Stimulated activated effector memory CD8-positive, alpha-beta T cell treated with anti-CD3 and anti-CD28 coated beads, Interleukin-12 subunit alpha, Interleukin-12 subunit beta, amount 100 ng/mL, for 72 hours (primary cell): ENCODE results near the gene ABHD16A.
"Not testable (repeated sequence)": the region's sequence is repeated elsewhere in the genome, so short reads cannot be mapped to it uniquely, and the experiment has no call there.

ENCODE experiments used
- ATAC-seq: fragments of 150-1000 bp; cut with Tn5 transposase; 2 replicates; pipeline ENCODE4 v1.10.0; 2021
- DNase-seq, 2 donors: peaks; one replicate each; pipeline ENCODE4 v3.0.0; 2021 to 2022; ENCODE audit warnings: low spot score in 2 of 2
- H3K27ac Mint-ChIP-seq: one replicate; pipeline ENCODE4 v1.8.0; 2022; ENCODE audit warnings: mild to moderate bottlenecking, mixed read lengths
- H3K36me3 Mint-ChIP-seq: one replicate; pipeline ENCODE4 v1.8.0; 2022; ENCODE audit warnings: mild to moderate bottlenecking, mixed read lengths
- H3K4me1 Mint-ChIP-seq: one replicate; pipeline ENCODE4 v1.8.0; 2022; ENCODE audit warnings: mixed read lengths
- H3K4me3 Mint-ChIP-seq: one replicate; pipeline ENCODE4 v1.8.0; 2022; ENCODE audit warnings: mild to moderate bottlenecking, mixed read lengths
- H3K9me3 Mint-ChIP-seq: one replicate; pipeline ENCODE4 v1.8.0; 2022; ENCODE audit warnings: mixed read lengths

ABHD16A gene

DNA sequence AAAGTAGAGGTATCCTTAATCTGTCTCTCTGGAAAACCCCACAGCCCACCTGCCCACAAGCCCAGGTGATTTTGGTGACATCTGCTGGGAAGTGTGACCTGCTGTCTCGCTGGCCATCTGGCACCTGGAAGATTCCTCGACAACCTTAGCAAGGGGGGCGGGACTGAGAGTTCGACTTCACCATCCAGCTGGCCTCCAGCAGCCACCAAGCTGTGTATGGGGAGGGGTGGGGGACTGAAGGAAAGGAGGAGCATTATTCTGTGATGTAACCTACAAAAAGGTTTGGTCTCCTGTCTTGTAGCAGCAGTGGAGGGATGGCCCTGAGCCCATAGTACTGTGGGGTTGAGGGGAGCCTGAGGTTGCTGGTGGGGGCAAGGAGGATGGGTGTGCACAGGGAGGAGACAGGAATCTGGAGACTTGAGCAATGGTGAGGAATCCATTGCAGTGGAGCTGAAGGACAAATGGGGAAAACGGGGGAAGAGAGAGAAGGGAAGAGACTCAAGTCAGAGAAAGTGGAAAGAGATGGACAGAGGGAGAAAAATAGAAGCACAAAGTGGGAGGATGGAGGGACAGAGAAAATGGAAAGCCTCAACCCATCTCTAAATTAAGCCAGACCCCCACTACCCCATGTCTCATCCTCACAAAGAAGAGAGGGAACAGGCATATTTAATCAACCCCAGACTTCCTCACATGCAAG lies 7.5 kb upstream of the ABHD16A start:
- Mint-ChIP-seq H3K4me3 (peak overlapping the region; percentile 26), H3K27ac (peak overlapping the region; percentile 63), H3K4me1 (peaks cover 18% of the 10 kb centered on the region), H3K36me3 (no peaks in the 10 kb centered on the region), H3K9me3 (no peaks in the 10 kb centered on the region)
- no peak for DNase-seq
- no peak for ATAC-seq

GRCh38 chr6:31709157-31709556 lies 6.0 kb upstream of the ABHD16A start:
- not testable (repeated sequence) for ATAC-seq, DNase-seq, H3K27ac Mint-ChIP-seq, H3K4me3 Mint-ChIP-seq, H3K9me3 Mint-ChIP-seq, H3K36me3 Mint-ChIP-seq
- peaks cover 18% of the 10 kb centered on the region for H3K4me1 Mint-ChIP-seq

DNA sequence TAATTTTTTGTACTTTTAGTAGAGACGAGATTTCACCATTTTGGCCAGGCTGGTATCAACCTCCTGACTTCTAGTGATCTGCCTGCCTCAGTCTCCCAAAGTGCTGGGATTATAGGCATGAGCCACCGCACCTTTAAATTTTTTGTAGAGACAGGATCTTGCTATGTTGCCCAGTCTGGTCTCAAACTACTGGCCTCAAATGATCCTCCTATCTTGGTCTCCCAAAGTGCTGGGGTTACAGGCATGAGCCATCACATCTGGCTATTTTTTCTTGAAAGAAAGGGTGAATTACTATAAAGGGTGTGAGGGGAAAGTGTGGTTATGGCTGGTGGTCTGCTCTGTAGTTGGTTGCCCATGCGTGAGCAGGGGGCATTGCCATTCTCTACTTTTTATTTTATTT lies 5.1 kb upstream of the ABHD16A start:
- H3K27ac Mint-ChIP-seq: no peak overlapping the region
- no peaks in the 10 kb centered on the region for H3K36me3 Mint-ChIP-seq
- no peaks in the 10 kb centered on the region for H3K9me3 Mint-ChIP-seq
- no peak for ATAC-seq
- DNase-seq: no peak
- H3K4me3 Mint-ChIP-seq: no peak overlapping the region
- peaks cover 22% of the 10 kb centered on the region for H3K4me1 Mint-ChIP-seq

GRCh38 chr6:31707701-31708100 lies 4.6 kb upstream of the ABHD16A start:
- no peak for ATAC-seq
- Mint-ChIP-seq H3K9me3 (no peaks in the 10 kb centered on the region), H3K27ac (no peak overlapping the region), H3K4me1 (peaks cover 24% of the 10 kb centered on the region), H3K36me3 (peaks cover 2% of the 10 kb centered on the region), H3K4me3 (no peak overlapping the region)
- DNase-seq: no peak

DNA sequence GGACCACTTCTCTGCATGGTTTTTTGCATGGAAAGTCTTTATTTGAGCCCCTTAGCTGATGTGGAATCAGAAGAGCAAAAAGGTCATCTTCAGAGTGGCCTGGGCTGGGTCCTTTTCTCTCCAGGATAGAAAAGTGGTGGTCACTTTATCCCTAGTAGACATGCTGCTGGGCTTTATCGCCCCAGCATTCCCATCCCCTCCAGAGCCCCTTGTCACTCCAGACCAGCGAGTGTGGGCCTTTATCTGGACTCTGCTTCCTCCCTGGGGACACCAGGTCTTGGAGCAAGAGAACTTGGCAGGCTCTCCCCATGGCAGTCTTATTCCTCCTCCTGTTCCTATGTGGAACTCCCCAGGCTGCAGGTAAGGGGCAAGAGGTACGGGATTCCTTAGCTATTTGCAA lies 3.5 kb upstream of the ABHD16A start, which contains the start of gene LY6G6F:
Gene LY6G6F (plus strand): TSS at position 268 of the 400 bp plus-strand sequence. CDS start 41 bp downstream, at position 309.
- Mint-ChIP-seq H3K4me1 (peaks cover 29% of the 10 kb centered on the region), H3K4me3 (no peak within 1 kb of the TSS), H3K27ac (no peak within 1 kb of the TSS), H3K9me3 (no peaks in the 10 kb centered on the region), H3K36me3 (peaks cover 8% of the 10 kb centered on the region)
- ATAC-seq: no peak
- DNase-seq: no peak

GRCh38 chr6:31705931-31706330 lies 2.8 kb upstream of the ABHD16A start:
- Mint-ChIP-seq H3K36me3 (peaks cover 15% of the 10 kb centered on the region), H3K4me3 (no peak overlapping the region), H3K9me3 (no peaks in the 10 kb centered on the region), H3K4me1 (peaks cover 29% of the 10 kb centered on the region), H3K27ac (no peak overlapping the region)
- no peak for ATAC-seq
- no peak for DNase-seq

- DNase-seq (no peak), ATAC-seq (peak; percentile 27)
- Mint-ChIP-seq H3K4me3 (peak overlapping the region; percentile 94), H3K36me3 (peaks cover 50% of the 10 kb centered on the region), H3K4me1 (peaks cover 33% of the 10 kb centered on the region), H3K27ac (peak overlapping the region; percentile 95), H3K9me3 (no peaks in the 10 kb centered on the region)
Measured at GRCh38 chr6:31702405-31702818, 712 bp downstream of the ABHD16A start.

DNA sequence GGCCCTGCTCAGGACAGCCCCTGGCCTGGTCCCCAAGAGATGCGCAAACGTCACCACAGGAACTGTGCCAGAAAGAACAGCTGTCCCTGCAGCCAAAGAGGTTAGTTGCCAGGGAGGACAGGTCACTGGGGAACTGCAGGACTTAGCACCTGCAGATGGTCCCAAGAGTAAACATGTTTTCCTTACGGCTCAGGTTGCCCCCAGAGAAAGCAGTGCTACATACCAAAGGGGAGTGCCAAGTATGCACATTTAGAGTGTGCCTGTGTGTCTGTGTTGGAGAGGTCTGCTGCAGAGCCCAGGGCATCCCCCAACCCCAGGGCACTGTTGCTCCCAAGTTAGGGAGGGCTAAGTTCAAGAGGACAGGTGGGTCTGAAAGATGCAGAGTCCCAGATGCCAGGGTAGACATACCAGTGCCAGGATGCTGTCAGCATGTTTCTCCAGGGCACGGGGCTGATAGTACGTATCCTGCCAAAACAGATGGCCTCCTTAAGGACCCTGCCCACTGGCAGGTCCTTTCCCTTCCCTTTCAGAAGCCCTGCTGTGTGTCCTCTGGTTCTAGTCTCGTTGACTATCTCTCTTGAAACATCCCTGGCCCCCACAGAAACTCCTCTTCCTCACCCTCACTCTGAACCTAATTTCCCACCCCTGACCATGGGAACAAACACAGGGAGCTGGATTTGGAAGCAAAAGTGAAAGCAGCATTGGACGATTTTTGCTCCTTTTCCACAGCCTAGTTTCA lies 1.3 kb downstream of the ABHD16A start:
- peak overlapping the region; percentile 94 for H3K4me3 Mint-ChIP-seq
- peaks cover 56% of the 10 kb centered on the region for H3K36me3 Mint-ChIP-seq
- H3K4me1 Mint-ChIP-seq: peaks cover 38% of the 10 kb centered on the region
- ATAC-seq: no peak
- no peak for DNase-seq
- H3K9me3 Mint-ChIP-seq: no peaks in the 10 kb centered on the region
- peak overlapping the region; percentile 95 for H3K27ac Mint-ChIP-seq

DNA sequence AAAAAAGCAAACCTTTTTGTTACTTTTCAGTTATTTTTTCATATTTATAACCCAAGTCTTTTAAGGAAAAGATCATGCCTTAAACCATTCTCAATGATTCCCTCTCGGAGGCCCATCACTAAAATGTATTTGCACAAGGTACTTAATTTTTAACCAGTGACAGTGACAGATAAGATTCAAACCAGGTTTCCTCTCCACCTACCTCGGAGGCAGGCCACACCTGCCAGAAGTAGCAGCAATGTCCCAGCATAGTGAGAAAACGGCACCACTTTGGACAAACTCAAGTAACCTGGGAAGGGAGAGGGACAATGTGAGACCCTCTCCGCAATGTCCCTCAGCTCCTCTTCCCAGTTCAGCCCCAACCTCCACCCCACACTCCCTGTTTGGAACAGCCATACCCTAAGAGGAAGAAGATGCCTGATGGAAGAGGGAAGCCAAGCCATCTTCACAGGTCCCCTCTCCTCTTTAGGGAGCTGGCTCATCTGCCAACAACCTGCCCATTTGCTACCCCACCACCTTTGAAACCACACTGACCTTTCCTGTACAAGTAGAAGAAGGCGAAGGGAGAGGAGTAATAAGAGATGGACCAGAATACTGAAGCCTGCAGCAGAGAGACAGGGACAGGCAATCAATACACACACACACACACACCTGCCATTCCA lies 2.3 kb downstream of the ABHD16A start:
- Mint-ChIP-seq H3K36me3 (peaks cover 66% of the 10 kb centered on the region), H3K4me1 (peaks cover 38% of the 10 kb centered on the region), H3K4me3 (peak overlapping the region; percentile 94), H3K27ac (peak overlapping the region; percentile 95), H3K9me3 (no peaks in the 10 kb centered on the region)
- ATAC-seq (no peak), DNase-seq (no peak)

DNA sequence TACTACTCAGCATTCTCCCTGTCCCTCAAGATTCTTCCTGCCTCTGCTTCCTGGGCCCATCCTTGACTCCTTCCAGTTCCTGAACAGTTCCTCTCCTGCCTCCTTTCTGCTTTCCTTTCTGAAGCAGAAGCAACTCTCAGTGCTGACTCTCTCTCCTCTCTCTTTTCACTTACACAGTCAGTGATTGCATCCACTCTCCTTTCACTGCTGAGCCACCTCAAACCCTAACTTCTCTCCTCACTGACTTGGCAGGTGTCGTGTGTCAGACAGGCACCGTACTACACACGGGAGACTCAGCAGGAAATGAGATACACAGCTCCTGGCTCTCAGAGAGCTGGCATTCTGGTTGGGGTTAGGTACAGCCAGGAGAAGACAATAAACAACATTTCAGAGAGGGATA lies 5.6 kb downstream of the ABHD16A start:
- Mint-ChIP-seq H3K9me3 (no peaks in the 10 kb centered on the region), H3K27ac (peak overlapping the region; percentile 83), H3K36me3 (peaks cover 95% of the 10 kb centered on the region), H3K4me3 (peak overlapping the region; percentile 3), H3K4me1 (peaks cover 31% of the 10 kb centered on the region)
- DNase-seq (no peak), ATAC-seq (peak; percentile 85)

DNA sequence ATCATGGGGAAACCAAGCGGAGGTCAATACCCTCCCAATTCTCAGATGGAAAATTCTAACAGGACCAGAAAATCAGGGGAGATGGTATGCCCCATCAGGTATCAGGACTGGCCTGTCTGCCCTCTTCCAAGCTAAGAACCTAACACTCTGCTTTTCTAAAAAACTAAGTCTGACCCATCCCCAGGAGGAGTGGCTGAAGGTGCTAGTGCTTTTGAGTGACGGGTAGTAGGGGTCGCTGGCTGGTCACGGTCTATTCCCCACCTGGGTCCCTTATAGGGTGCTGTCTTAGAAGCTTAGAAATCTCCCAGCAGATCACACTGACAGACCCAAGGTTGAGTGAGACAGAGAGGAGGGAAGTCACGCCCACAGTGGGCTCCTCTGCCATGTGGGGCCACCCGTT lies 9.6 kb downstream of the ABHD16A start:
- Mint-ChIP-seq H3K36me3 (peaks cover 87% of the 10 kb centered on the region), H3K27ac (no peak overlapping the region), H3K4me1 (peaks cover 21% of the 10 kb centered on the region), H3K9me3 (no peaks in the 10 kb centered on the region), H3K4me3 (no peak overlapping the region)
- no peak for ATAC-seq
- DNase-seq: no peak

DNA sequence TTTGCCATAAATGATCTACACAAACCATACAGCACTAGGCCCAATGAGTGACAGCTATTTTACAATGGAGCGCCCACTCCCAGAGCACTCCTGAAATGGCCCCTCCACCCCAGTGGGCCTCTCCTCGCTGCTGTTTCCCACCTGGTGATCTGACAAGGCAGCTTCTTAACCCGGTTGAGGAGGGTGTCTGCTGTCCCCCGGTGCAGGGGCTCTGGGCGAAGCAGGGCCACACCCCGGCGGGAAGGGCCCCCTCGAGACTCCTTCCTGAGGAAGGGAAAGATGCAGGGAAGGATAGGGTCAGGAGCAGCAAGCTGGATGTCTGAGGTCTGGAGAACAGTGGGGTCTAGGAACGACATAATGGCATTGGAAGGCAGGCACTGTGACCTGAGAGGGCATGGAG lies 10.2 kb downstream of the ABHD16A start:
- no peaks in the 10 kb centered on the region for H3K9me3 Mint-ChIP-seq
- ATAC-seq (no peak), DNase-seq (no peak)
- peaks cover 18% of the 10 kb centered on the region for H3K4me1 Mint-ChIP-seq
- H3K36me3 Mint-ChIP-seq: peaks cover 87% of the 10 kb centered on the region
- no peak overlapping the region for H3K27ac Mint-ChIP-seq
- no peak overlapping the region for H3K4me3 Mint-ChIP-seq

DNA sequence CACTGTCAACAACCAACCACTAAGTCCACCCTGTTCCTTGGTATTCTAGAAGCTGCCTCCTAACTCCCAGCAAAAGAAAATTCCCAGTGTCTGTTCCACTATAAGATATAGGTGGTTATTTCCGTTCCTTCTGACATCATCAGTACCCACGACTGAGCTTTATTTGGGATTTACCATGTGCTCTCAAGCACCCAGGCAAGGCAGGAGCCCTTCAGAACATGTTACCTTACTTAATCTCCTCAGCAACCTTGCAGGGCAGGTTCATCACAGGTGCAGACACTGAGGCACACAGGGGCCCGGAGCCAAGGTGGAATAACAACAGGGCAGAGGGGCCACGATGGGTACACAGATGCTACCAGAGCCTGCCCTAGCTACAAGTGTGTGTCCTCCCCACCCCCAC lies 10.8 kb downstream of the ABHD16A start:
- H3K4me1 Mint-ChIP-seq: peaks cover 13% of the 10 kb centered on the region
- H3K4me3 Mint-ChIP-seq: no peak overlapping the region
- H3K27ac Mint-ChIP-seq: no peak overlapping the region
- no peaks in the 10 kb centered on the region for H3K9me3 Mint-ChIP-seq
- DNase-seq (no peak), ATAC-seq (no peak)
- H3K36me3 Mint-ChIP-seq: peaks cover 87% of the 10 kb centered on the region

DNA sequence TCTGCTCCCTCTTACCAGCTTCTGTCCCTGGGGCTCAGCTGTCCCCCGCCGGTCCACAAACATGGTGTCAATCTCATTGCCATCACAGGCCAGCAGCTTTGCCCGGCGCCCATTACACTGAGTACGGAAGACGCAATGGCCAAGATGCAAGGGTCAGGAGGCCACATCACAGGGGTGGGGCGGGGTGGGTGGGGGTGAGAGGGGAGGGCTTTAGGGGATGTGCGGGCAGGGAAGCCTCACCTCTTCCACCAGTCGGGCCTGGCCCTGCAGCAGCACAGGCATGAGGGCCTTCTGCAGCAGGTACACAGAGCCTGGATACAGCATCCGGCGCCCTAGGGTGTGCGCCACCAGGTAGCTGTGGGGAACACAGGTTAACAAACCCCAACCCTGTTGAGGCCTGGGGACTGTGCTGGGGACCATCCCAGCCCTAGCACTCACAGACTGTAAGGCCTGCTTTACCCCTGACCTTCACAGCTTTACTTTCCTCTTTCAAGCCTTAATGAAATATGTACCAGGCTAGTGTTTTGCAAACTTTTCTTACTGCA lies 11.5 kb downstream of the ABHD16A start:
- Mint-ChIP-seq H3K9me3 (no peaks in the 10 kb centered on the region), H3K36me3 (peaks cover 87% of the 10 kb centered on the region), H3K4me1 (peaks cover 8% of the 10 kb centered on the region), H3K27ac (no peak overlapping the region), H3K4me3 (no peak overlapping the region)
- DNase-seq (no peak), ATAC-seq (no peak)

- H3K36me3 Mint-ChIP-seq: peaks cover 87% of the 10 kb centered on the region
- no peak for ATAC-seq
Measured at GRCh38 chr6:31691078-31691463, 12.1 kb downstream of the ABHD16A start.

More at GRCh38 chr6:31691078-31691463, 12.1 kb downstream of the ABHD16A start:
- H3K4me1 Mint-ChIP-seq: peaks cover 8% of the 10 kb centered on the region
- no peak overlapping the region for H3K27ac Mint-ChIP-seq
- DNase-seq: no peak
- H3K9me3 Mint-ChIP-seq: no peaks in the 10 kb centered on the region
- H3K4me3 Mint-ChIP-seq: no peak overlapping the region
